Naive thymus-derived CD4-positive, alpha-beta T cell (primary cell): Measurements from ENCODE around the gene SATB2. TPM values are rescaled to one million over a fixed set of nuclear protein-coding genes. Genes with fewer than 3 reads are reported as not detected.

Experiments used
- ATAC-seq: fragments of 150-1000 bp; cut with Tn5 transposase; 2 replicates; pipeline ENCODE4 v1.10.0; 2021; ENCODE audit warnings: mild to moderate bottlenecking, moderate library complexity
- CTCF ChIA-PET: fragments of 350-600 bp; sonication (Branson Sonifier 250); formaldehyde crosslinking; loops from one replicate; lab custom pipeline; 2021; ENCODE audit warnings: antibody characterized with exemption; lab: Charles Lee
- POLR2A ChIA-PET: fragments of 350-600 bp; sonication (Branson Sonifier 250); formaldehyde crosslinking; loops from one replicate; lab custom pipeline; 2021; ENCODE audit warnings: antibody characterized with exemption, inconsistent platforms; lab: Charles Lee
- DNase-seq, 9 donors: peaks; one replicate each; pipeline versions ENCODE4 v3.0.0 to v3.0.0-alpha.2; 2020 to 2022; ENCODE audit warnings: mixed read lengths in 1 of 9
- H3K27ac ChIP-seq: one replicate; pipeline ENCODE4 v1.7.0; 2013; ENCODE audit warnings: mild to moderate bottlenecking, low read depth, low read length, moderate library complexity
- H3K27me3 ChIP-seq, 2 donors: one replicate each; pipeline ENCODE4 v1.7.0; 2013; ENCODE audit warnings: low read length in 2 of 2, mild to moderate bottlenecking in 2 of 2, moderate library complexity in 2 of 2; ENCODE audit not compliant: control insufficient read depth in 2 of 2, insufficient read depth in 2 of 2
- H3K36me3 ChIP-seq, 3 experiments: 1 replicate in 2 of 3; 2 replicates in 1 of 3; pipeline ENCODE4 v1.7.0; 2013; ENCODE audit warnings: low read length in 3 of 3, mild to moderate bottlenecking in 3 of 3, moderate library complexity in 1 of 3; ENCODE audit not compliant: insufficient read depth in 3 of 3, control insufficient read depth in 2 of 3
- H3K4me1 ChIP-seq, 2 donors: one replicate each; pipeline ENCODE4 v1.7.0; 2013; ENCODE audit warnings: low read length in 2 of 2, mild to moderate bottlenecking in 2 of 2, moderate library complexity in 1 of 2; ENCODE audit not compliant: control insufficient read depth in 2 of 2, insufficient read depth in 2 of 2
- H3K4me3 ChIP-seq: 2 replicates; pipeline ENCODE4 v1.7.0; 2013; ENCODE audit warnings: mild to moderate bottlenecking, low read length
- H3K9me3 ChIP-seq, 3 experiments: 1 replicate in 2 of 3; 2 replicates in 1 of 3; pipeline ENCODE4 v1.7.0; 2013; ENCODE audit warnings: low read length in 3 of 3; ENCODE audit not compliant: control insufficient read depth in 2 of 3
- H3K27ac Mint-ChIP-seq, 9 donors: one replicate each; pipeline ENCODE4 v1.8.0; 2020 to 2022; ENCODE audit warnings: mixed read lengths in 9 of 9, mild to moderate bottlenecking in 8 of 9, moderate library complexity in 5 of 9, inconsistent platforms in 2 of 9
- H3K27me3 Mint-ChIP-seq, 5 donors: one replicate each; pipeline ENCODE4 v1.8.0; 2021 to 2022; ENCODE audit warnings: mixed read lengths in 5 of 5, mild to moderate bottlenecking in 1 of 5
- H3K36me3 Mint-ChIP-seq, 5 donors: one replicate each; pipeline ENCODE4 v1.8.0; 2020 to 2022; ENCODE audit warnings: mixed read lengths in 5 of 5, mild to moderate bottlenecking in 3 of 5, inconsistent platforms in 1 of 5
- H3K4me1 Mint-ChIP-seq, 7 donors: one replicate each; pipeline ENCODE4 v1.8.0; 2020 to 2022; ENCODE audit warnings: mixed read lengths in 7 of 7, mild to moderate bottlenecking in 3 of 7, inconsistent platforms in 1 of 7
- H3K4me3 Mint-ChIP-seq, 10 donors: one replicate each; pipeline ENCODE4 v1.8.0; 2020 to 2022; ENCODE audit warnings: mild to moderate bottlenecking in 10 of 10, mixed read lengths in 10 of 10, moderate library complexity in 6 of 10, inconsistent platforms in 2 of 10
- H3K9me3 Mint-ChIP-seq, 11 donors: one replicate each; pipeline ENCODE4 v1.8.0; 2020 to 2022; ENCODE audit warnings: mixed read lengths in 11 of 11, mild to moderate bottlenecking in 4 of 11, inconsistent platforms in 1 of 11, moderate library complexity in 1 of 11
- intact Hi-C, 2 donors: fragments of 100-400 bp; cut with micrococcal nuclease; formaldehyde crosslinking; loops; one replicate each; pipeline ENCODE4 v1.15.1; 2023
- polyA plus RNA-seq, 2 donors: library from polyadenylated mRNA; unstranded; fragments of 300-500 nt; fragmentation: Illumina TruSeq; gene quantifications; one replicate each; pipeline ENCODE4 v1.2.3, GENCODE V29; 2021
- total RNA-seq, 6 experiments: library from RNA in 5 of 6; stranded (reverse) in 5 of 6; gene quantifications; 1 replicate in 5 of 6; 2 replicates in 1 of 6; pipeline ENCODE4 v1.2.3 and lab custom pipeline; 2021 to 2026

Gene SATB2
- total and polyA plus RNA-seq, 7 experiments from 2014 or later, result 0.05 to 0.96 (median 0.32) TPM; not detected in 4

DNA sequence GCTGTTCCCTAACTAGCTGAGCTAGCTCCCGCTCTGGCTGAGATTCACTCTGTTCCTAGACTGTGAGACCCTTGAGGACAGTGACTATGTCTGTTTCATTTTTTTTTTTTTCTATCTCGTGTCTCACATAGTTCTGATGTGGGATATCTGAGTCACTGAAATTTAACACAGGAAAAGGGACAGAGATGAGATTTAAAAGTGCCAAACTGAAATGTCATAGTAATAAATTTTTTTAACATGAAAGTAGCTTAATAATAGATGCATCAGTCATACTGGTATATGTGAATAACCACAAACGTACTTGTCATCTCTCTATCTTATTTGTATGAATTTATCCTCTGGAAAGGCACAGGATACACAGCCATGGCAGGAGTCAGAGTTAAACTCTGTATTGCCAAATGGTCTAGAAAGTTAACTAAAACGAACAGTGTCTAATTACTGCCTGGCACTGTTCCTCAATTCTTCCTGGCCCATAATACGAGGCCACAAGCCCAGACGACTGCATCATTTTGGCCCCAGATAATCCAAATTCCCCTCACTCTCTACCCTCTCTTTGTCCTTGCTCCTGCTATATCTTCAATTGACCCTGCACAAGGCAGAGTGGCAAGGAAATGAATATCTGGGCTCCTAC, 87.5 kb downstream of the SATB2 start:
- intact Hi-C loops, result no loop called here
- peaks cover 6 to 46% (median 12%) of the 10 kb centered on the region in 5 donors for H3K27me3 Mint-ChIP-seq
- no peaks in the 10 kb centered on the region for H3K36me3 ChIP-seq
- CTCF ChIA-PET, result no interaction called here
- no peaks in the 10 kb centered on the region for H3K4me1 Mint-ChIP-seq
- H3K9me3 ChIP-seq, result no peaks in the 10 kb centered on the region
- no peaks in the 10 kb centered on the region for H3K9me3 Mint-ChIP-seq
- no peaks in the 10 kb centered on the region for H3K36me3 Mint-ChIP-seq
- no peaks in the 10 kb centered on the region for H3K27me3 ChIP-seq
- POLR2A ChIA-PET, result no interaction called here
- no peaks in the 10 kb centered on the region for H3K4me1 ChIP-seq
- H3K4me3 ChIP-seq, result no peak overlapping the region
- no peak overlapping the region for H3K4me3 Mint-ChIP-seq
- H3K27ac ChIP-seq, result no peak overlapping the region
- ATAC-seq (no peak), DNase-seq (no peak)
- no peak overlapping the region for H3K27ac Mint-ChIP-seq

DNA sequence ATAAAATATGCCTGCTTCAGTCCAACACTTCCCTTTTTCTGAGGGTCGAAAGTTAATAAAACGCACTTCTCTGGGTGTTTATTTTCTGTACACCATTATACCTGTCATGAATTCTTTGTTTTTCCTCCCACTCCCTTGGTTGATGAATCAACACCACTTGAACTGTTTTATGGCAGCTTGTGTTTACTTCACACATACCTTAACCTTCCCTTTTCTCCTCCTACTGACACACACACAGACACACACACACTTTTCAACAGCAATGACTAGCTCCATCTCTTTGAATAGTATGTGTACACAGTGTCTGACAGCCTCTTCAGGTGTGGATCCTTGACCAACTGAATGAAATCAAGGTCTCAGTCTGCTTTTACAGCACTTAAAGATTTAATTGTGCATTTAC, 91.3 kb downstream of the SATB2 start:
- H3K27me3 ChIP-seq, result no peaks in the 10 kb centered on the region
- Mint-ChIP-seq H3K36me3 (no peaks in the 10 kb centered on the region), H3K4me1 (no peaks in the 10 kb centered on the region), H3K27me3 (peaks cover 6 to 45% (median 18%) of the 10 kb centered on the region in 5 donors), H3K9me3 (no peaks in the 10 kb centered on the region), H3K4me3 (no peak overlapping the region), H3K27ac (no peak overlapping the region)
- H3K27ac ChIP-seq, result no peak overlapping the region
- POLR2A ChIA-PET, result no interaction called here
- no peak for ATAC-seq
- no peak for DNase-seq
- H3K9me3 ChIP-seq, result no peaks in the 10 kb centered on the region
- CTCF ChIA-PET, result no interaction called here
- intact Hi-C loops, result no loop called here
- no peak overlapping the region for H3K4me3 ChIP-seq
- H3K36me3 ChIP-seq, result no peaks in the 10 kb centered on the region
- no peaks in the 10 kb centered on the region for H3K4me1 ChIP-seq

DNA sequence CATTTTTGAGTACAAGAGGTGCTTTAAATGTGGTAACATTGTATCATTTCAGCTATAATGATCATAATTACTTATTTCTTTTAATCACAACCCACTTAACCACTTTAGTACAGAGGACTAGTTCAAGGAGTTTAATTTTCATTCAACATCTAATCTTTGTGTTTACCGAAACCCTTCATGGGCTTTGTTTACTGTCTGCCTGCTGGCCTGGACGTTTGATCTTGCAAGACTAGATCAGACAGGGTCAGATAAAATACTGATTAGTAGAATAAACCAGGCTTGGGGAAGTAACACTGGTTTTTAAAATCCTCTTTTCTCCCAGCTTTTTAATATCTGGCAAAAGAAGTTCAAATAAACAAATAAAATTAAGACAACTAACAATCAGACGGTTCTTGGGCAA, 93.6 kb downstream of the SATB2 start:
- Mint-ChIP-seq H3K36me3 (no peaks in the 10 kb centered on the region), H3K9me3 (peaks cover 0 to 4% (median 0%) of the 10 kb centered on the region in 11 donors), H3K27ac (no peak overlapping the region), H3K4me3 (no peak overlapping the region), H3K4me1 (no peaks in the 10 kb centered on the region), H3K27me3 (peaks cover 7 to 33% (median 27%) of the 10 kb centered on the region in 5 donors)
- H3K4me1 ChIP-seq, result no peaks in the 10 kb centered on the region
- ChIA-PET CTCF (no interaction called here), POLR2A (no interaction called here)
- H3K27me3 ChIP-seq, result no peaks in the 10 kb centered on the region
- ATAC-seq, result no peak
- no peak for DNase-seq
- no peak overlapping the region for H3K27ac ChIP-seq
- no peak overlapping the region for H3K4me3 ChIP-seq
- intact Hi-C loops, result no loop called here
- no peaks in the 10 kb centered on the region for H3K36me3 ChIP-seq
- H3K9me3 ChIP-seq, result no peaks in the 10 kb centered on the region

DNA sequence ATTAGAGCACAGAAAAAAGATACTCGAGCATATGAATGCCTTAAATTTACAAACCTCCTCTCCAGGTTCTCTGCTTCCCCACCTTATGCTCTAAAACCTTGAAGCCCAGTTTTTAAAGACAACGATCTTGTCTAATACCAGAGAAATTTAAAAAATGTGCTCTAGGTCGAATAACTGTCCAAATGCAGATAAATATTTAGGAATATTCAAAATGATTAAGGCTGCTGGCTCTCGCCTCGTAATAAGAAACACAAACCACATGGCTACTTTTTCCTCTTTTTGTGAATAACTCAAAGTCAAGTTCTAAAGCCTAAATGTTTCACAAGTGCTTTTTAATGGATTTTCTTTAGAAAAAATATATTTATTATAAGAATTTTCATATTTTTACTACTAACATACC, 101.3 kb downstream of the SATB2 start:
- no peak for ATAC-seq
- intact Hi-C loops, result no loop called here
- Histone ChIP-seq H3K4me1 (no peaks in the 10 kb centered on the region), H3K9me3 (no peaks in the 10 kb centered on the region), H3K27ac (no peak overlapping the region), H3K36me3 (no peaks in the 10 kb centered on the region), H3K27me3 (no peaks in the 10 kb centered on the region), H3K4me3 (no peak overlapping the region)
- no peaks in the 10 kb centered on the region for H3K4me1 Mint-ChIP-seq
- no peaks in the 10 kb centered on the region for H3K36me3 Mint-ChIP-seq
- peaks cover 3 to 18% (median 10%) of the 10 kb centered on the region in 5 donors for H3K27me3 Mint-ChIP-seq
- ChIA-PET CTCF (interaction anchor here (0.8 kb wide), 1 partner anchor 362 kb away, joined by 4 read pairs; no protein-coding TSS in a partner anchor), POLR2A (no interaction called here)
- H3K9me3 Mint-ChIP-seq, result peaks cover 0 to 4% (median 0%) of the 10 kb centered on the region in 11 donors
- DNase-seq, result no peak
- no peak overlapping the region for H3K4me3 Mint-ChIP-seq
- H3K27ac Mint-ChIP-seq, result no peak overlapping the region

DNA sequence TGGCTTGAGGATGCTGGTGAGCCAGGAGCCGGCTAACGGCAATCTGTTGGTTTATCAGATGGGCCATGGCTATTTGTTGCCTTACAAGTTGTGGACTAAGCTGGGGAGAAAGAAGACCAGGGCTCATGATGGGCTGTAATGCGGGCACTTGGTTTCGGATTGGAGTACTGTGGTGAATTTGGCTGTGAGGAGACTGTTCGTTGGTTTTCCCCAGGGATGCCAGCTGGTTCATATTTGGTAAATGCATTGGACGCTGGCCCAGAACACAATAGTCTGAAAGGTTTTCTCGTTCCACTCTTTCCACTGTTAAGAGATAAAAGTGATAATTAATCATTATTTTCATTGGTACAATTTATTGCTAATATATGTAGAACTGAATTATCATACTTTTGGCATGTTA, 108.9 kb downstream of the SATB2 start:
- Histone ChIP-seq H3K27me3 (no peaks in the 10 kb centered on the region), H3K36me3 (no peaks in the 10 kb centered on the region), H3K4me1 (no peaks in the 10 kb centered on the region), H3K27ac (no peak overlapping the region), H3K9me3 (no peaks in the 10 kb centered on the region), H3K4me3 (no peak overlapping the region)
- intact Hi-C loops, result no loop called here
- Mint-ChIP-seq H3K4me3 (no peak overlapping the region), H3K9me3 (peaks cover 0 to 3% (median 0%) of the 10 kb centered on the region in 11 donors), H3K27ac (no peak overlapping the region), H3K36me3 (no peaks in the 10 kb centered on the region), H3K27me3 (peaks cover 0 to 11% (median 7%) of the 10 kb centered on the region in 5 donors), H3K4me1 (no peaks in the 10 kb centered on the region)
- ChIA-PET POLR2A (no interaction called here), CTCF (no interaction called here)
- ATAC-seq, result no peak
- DNase-seq, result no peak

DNA sequence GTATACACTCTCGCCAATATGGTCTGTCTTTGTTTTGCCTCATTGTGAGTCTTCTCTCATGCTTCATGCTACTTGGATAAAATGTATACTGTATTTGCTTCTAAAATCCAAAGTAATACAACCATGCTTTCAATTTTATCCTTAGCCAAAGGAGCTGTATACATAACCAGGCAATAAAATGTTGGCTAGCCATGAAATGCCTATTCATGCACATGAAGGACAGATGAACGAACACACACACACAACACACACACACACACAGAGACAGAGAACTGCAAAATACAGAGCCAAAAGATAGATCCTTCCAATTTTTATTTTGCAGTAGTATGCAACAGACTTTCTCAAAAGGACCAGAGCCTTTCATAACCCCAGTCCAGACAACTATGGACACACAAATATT, 113.7 kb downstream of the SATB2 start:
- Mint-ChIP-seq H3K4me3 (no peak overlapping the region), H3K9me3 (peaks cover 0 to 3% (median 0%) of the 10 kb centered on the region in 11 donors), H3K27ac (no peak overlapping the region), H3K4me1 (no peaks in the 10 kb centered on the region), H3K27me3 (peaks cover 0 to 7% (median 5%) of the 10 kb centered on the region in 5 donors), H3K36me3 (no peaks in the 10 kb centered on the region)
- H3K9me3 ChIP-seq, result no peaks in the 10 kb centered on the region
- no peaks in the 10 kb centered on the region for H3K4me1 ChIP-seq
- ChIA-PET POLR2A (no interaction called here), CTCF (no interaction called here)
- no peak overlapping the region for H3K27ac ChIP-seq
- H3K4me3 ChIP-seq, result no peak overlapping the region
- ATAC-seq (no peak), DNase-seq (no peak)
- intact Hi-C loops, result no loop called here
- H3K36me3 ChIP-seq, result no peaks in the 10 kb centered on the region
- H3K27me3 ChIP-seq, result no peaks in the 10 kb centered on the region

DNA sequence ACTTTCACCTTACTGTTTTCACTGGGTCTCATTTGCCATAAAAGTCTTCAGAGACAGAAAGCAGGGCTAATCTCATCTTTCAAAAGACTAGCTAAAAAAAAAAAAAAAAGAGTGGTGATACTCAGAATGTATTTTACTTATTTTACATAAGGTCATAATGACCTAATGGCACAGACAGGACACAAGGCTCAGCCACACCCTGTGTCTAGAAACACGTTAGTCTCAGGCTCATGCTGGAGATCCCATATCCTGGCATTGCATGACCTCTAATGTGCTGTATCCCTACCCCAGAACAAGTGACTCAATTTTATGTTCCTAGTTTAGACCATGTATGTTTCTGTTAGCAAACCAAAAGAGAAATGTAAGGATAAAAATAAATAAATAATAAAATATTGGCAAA, 115.4 kb downstream of the SATB2 start:
- peaks cover 0 to 3% (median 0%) of the 10 kb centered on the region in 11 donors for H3K9me3 Mint-ChIP-seq
- no peaks in the 10 kb centered on the region for H3K9me3 ChIP-seq
- H3K27me3 ChIP-seq, result no peaks in the 10 kb centered on the region
- no peaks in the 10 kb centered on the region for H3K36me3 Mint-ChIP-seq
- no peak overlapping the region for H3K27ac Mint-ChIP-seq
- ATAC-seq (no peak), DNase-seq (no peak)
- intact Hi-C loops, result no loop called here
- H3K4me3 Mint-ChIP-seq, result no peak overlapping the region
- POLR2A ChIA-PET, result no interaction called here
- no peak overlapping the region for H3K27ac ChIP-seq
- CTCF ChIA-PET, result no interaction called here
- H3K4me3 ChIP-seq, result no peak overlapping the region
- no peaks in the 10 kb centered on the region for H3K4me1 Mint-ChIP-seq
- H3K27me3 Mint-ChIP-seq, result peaks cover 0 to 7% (median 2%) of the 10 kb centered on the region in 5 donors
- no peaks in the 10 kb centered on the region for H3K4me1 ChIP-seq
- no peaks in the 10 kb centered on the region for H3K36me3 ChIP-seq
